ENCODE measurements around the gene SCN4B. TPM values are rescaled to one million over a fixed set of nuclear protein-coding genes. Genes with fewer than 3 reads are reported as not detected.
"Not testable (repeated sequence)": the region's sequence is repeated elsewhere in the genome, so short reads cannot be mapped to it uniquely, and the experiment has no call there.

The SCN4B gene
- polyA plus RNA-seq, 2 donors: 0.75 to 1.1 TPM

DNA sequence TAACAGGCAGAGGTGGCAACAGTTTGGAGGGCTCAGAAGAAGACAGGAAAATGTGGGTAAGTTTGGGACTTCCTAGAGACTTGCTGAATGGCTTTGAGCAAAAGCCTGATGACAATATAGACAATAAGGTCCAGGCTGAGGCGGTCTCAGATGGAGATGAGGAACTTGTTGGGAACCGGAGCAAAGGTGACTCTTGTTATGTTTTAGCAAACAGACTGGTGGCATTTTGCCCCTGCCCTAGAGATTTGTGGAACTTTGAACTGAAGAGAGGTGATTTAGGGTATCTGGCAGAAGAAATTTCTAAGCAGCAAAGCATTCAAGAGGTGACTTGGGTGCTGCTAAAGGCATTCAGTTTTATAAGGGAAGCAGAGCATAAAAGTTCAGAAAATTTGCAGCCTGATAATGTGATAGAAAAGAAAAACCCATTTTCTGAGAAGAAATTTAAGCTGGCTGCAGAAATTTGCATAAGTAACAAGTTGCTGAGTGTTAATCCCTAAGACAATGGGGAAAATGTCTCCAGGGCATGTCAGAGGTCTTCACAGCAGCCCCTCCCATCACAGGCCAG is 38.4 kb upstream of the SCN4B start:
- not testable (repeated sequence) for H3K9me3 ChIP-seq (ENCODE audit: control insufficient read depth in 2 of 2, insufficient read depth in 1 of 2, low read depth in 1 of 2, low read length in 1 of 2); H3K36me3 ChIP-seq (ENCODE audit: control insufficient read depth in 2 of 2, insufficient read depth in 2 of 2, low read length in 1 of 2); H3K27me3 ChIP-seq (ENCODE audit: control insufficient read depth in 1 of 2, insufficient read depth in 2 of 2, low read length in 2 of 2); H3K4me1 ChIP-seq (ENCODE audit: control insufficient read depth in 2 of 2, insufficient read depth in 2 of 2, low read length in 1 of 2); H3K4me3 ChIP-seq (ENCODE audit: low read depth in 1 of 2, low read length in 2 of 2); H3K27ac ChIP-seq (ENCODE audit: low read depth in 2 of 2, low read length in 1 of 2)
- 53 to 90% methylated on average over 2 of the region's 2 CpGs for WGBS, 2 donors

DNA sequence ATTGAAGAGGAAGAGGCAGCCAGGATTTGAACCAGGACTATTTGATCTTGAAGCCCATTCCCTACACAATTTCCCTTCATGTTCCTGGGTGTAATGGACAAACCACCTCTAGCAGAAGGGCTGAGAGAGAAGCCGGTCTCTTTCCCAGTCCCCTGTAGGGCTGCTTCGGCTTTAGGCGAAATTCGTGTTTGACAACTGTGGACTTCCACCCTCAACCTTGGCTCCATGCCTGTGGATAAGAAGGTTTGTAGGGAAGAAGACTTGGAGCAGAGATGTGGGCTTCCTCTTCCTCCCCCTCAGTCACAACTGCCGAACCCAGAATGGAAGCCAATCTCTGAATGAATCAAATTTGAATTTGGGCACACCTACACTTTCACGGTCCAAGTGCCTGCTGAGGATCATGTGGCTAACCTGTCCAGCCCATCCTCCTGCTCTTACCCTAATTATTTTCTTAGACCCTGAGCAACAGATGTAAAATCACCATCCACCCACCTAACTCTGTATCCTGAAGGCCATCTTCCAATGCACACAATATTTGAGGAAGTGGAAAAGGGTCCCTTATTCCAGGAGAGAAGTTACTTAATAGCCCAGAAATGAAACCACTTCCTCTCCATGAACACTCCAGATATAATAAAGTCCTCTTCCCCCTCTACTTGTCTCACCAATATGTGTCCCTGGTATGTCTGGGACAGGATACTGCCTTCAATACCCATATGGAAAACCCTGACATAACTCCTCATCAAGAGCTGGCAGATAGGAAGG is 33.9 kb upstream of the SCN4B start:
- Histone ChIP-seq H3K9me3 (ENCODE audit: control insufficient read depth in 2 of 2, insufficient read depth in 1 of 2, low read depth in 1 of 2, low read length in 1 of 2) (no peaks in the 10 kb centered on the region), H3K4me3 (ENCODE audit: low read depth in 1 of 2, low read length in 2 of 2) (no peak overlapping the region)

DNA sequence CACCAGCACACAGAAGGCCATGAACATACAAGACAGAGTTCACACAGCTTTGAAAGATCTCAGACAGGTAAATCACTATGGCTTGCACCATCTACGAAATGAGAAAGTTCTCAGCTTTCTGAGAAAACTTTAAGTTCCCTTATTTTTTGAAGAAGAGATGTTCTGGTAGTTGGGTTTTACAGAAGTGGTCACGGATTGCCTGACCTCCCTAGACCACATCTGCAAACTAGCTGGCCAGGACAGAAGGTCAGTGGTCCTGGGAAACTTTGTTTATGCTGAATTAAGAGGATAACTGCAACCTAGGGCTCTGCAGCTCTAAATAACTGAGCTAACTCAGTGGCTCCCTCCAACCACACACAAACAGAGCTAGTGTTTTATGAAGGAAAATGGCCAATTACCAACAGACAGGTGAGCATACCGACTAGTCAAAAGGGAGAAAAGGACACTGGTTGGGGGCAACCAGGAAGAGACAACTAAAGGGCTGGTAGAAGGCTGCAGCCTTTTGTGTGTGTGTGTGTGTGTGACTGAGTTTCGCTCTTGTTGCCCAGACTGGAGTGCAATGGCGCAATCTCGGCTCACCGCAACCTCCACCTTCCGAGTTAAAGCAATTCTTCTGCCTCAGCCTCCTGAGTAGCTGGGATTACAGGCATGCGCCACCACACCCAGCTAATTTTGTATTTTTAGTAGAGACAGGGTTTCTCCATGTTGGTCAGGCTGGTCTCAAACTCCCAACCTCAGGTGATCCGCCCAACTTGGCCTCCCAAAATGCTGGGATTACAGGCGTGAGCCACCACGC is 32.4 kb upstream of the SCN4B start:
- H3K4me3 ChIP-seq (ENCODE audit: low read depth in 1 of 2, low read length in 2 of 2): no peak overlapping the region
- H3K27me3 ChIP-seq (ENCODE audit: control insufficient read depth in 1 of 2, insufficient read depth in 2 of 2, low read length in 2 of 2): no peaks in the 10 kb centered on the region
- peaks cover 2 to 4% of the 10 kb centered on the region in 2 donors for H3K4me1 ChIP-seq (ENCODE audit: control insufficient read depth in 2 of 2, insufficient read depth in 2 of 2, low read length in 1 of 2)
- H3K36me3 ChIP-seq (ENCODE audit: control insufficient read depth in 2 of 2, insufficient read depth in 2 of 2, low read length in 1 of 2): no peaks in the 10 kb centered on the region
- WGBS, 2 donors: 90 to 94% methylated on average over 12 of the region's 12 CpGs
- H3K9me3 ChIP-seq (ENCODE audit: control insufficient read depth in 2 of 2, insufficient read depth in 1 of 2, low read depth in 1 of 2, low read length in 1 of 2): no peaks in the 10 kb centered on the region
- no peak overlapping the region for H3K27ac ChIP-seq (ENCODE audit: low read depth in 2 of 2, low read length in 1 of 2)

More for the DNA sequence above, 33.9 kb upstream of the SCN4B start:
- Histone ChIP-seq H3K27me3 (ENCODE audit: control insufficient read depth in 1 of 2, insufficient read depth in 2 of 2, low read length in 2 of 2) (no peaks in the 10 kb centered on the region), H3K36me3 (ENCODE audit: control insufficient read depth in 2 of 2, insufficient read depth in 2 of 2, low read length in 1 of 2) (no peaks in the 10 kb centered on the region), H3K27ac (ENCODE audit: low read depth in 2 of 2, low read length in 1 of 2) (no peak overlapping the region), H3K4me1 (ENCODE audit: control insufficient read depth in 2 of 2, insufficient read depth in 2 of 2, low read length in 1 of 2) (no peaks in the 10 kb centered on the region)
- 38 to 68% methylated on average over 6 of the region's 6 CpGs for WGBS, 2 donors

DNA sequence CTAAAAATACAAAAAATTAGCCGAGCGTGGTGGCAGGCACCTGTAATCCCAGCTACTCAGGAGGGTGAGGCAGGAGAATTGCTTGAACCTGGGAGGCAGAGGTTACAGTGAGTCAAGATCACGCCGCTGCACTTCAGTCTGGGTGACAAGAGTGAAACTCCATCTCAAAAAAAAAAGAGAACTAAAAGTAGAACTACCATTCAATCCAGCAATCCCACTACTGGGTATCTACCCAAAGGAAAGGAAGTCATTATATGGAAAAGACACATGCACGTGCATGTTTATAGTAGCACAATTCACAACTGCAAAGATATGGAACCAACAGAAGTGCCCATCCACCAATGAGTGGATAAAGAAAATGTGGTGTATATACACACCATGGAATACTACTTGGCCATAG is 31.1 kb upstream of the SCN4B start:
- not testable (repeated sequence) for H3K9me3 ChIP-seq (ENCODE audit: control insufficient read depth in 2 of 2, insufficient read depth in 1 of 2, low read depth in 1 of 2, low read length in 1 of 2); H3K4me1 ChIP-seq (ENCODE audit: control insufficient read depth in 2 of 2, insufficient read depth in 2 of 2, low read length in 1 of 2); H3K4me3 ChIP-seq (ENCODE audit: low read depth in 1 of 2, low read length in 2 of 2); H3K27ac ChIP-seq (ENCODE audit: low read depth in 2 of 2, low read length in 1 of 2); H3K27me3 ChIP-seq (ENCODE audit: control insufficient read depth in 1 of 2, insufficient read depth in 2 of 2, low read length in 2 of 2); H3K36me3 ChIP-seq (ENCODE audit: control insufficient read depth in 2 of 2, insufficient read depth in 2 of 2, low read length in 1 of 2)
- 79 to 91% methylated on average over 5 of the region's 5 CpGs for WGBS, 2 donors

DNA sequence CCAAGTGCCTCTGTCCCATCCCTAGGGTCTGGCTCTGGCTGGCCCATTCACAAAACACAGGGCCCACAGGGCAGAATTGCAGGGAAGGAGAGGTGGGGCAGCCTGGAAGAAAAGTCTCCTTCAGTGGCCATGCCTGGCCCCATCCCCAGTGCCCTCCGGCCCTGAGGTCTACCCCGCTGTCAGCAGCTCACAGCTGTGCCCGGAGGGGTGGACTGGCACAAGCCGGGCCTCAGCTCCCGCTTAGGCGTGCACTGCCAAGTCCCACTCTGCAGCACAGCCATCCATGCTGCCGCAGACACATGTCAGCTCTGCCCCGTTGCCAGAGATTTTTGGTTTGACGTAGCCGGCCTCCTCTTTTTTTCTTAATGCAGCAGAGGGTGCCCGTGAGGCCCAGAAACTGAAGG is 27.7 kb upstream of the SCN4B start:
- Histone ChIP-seq H3K27ac (ENCODE audit: low read depth in 2 of 2, low read length in 1 of 2) (peak overlapping the region in 1 of 2 donors; percentile 27), H3K4me3 (ENCODE audit: low read depth in 1 of 2, low read length in 2 of 2) (no peak overlapping the region), H3K9me3 (ENCODE audit: control insufficient read depth in 2 of 2, insufficient read depth in 1 of 2, low read depth in 1 of 2, low read length in 1 of 2) (no peaks in the 10 kb centered on the region), H3K27me3 (ENCODE audit: control insufficient read depth in 1 of 2, insufficient read depth in 2 of 2, low read length in 2 of 2) (no peaks in the 10 kb centered on the region), H3K4me1 (ENCODE audit: control insufficient read depth in 2 of 2, insufficient read depth in 2 of 2, low read length in 1 of 2) (peaks cover 4 to 6% of the 10 kb centered on the region in 2 donors), H3K36me3 (ENCODE audit: control insufficient read depth in 2 of 2, insufficient read depth in 2 of 2, low read length in 1 of 2) (no peaks in the 10 kb centered on the region)
- WGBS, 2 donors: 11 to 30% methylated on average over 11 of the region's 11 CpGs

DNA sequence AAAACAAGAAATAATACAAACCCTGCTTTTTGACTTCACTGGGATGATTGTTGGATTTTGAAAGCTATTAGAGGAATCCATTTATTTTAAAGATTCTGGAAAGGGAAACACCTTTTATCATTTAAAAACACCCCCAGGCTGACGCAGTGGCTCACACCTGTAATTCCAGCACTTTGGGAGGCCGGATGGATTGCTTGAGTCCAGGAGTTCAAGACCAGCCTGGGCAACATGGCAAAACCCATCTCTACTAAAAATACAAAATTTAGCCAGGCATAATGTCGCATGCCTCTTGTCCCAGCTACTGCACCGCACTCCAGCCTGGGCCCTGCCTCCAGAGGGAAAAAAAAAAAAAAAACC is 24.1 kb upstream of the SCN4B start:
- Histone ChIP-seq H3K4me3 (ENCODE audit: low read depth in 1 of 2, low read length in 2 of 2) (no peak overlapping the region), H3K27ac (ENCODE audit: low read depth in 2 of 2, low read length in 1 of 2) (no peak overlapping the region), H3K27me3 (ENCODE audit: control insufficient read depth in 1 of 2, insufficient read depth in 2 of 2, low read length in 2 of 2) (no peaks in the 10 kb centered on the region), H3K4me1 (ENCODE audit: control insufficient read depth in 2 of 2, insufficient read depth in 2 of 2, low read length in 1 of 2) (peaks cover 7 to 10% of the 10 kb centered on the region in 2 donors), H3K36me3 (ENCODE audit: control insufficient read depth in 2 of 2, insufficient read depth in 2 of 2, low read length in 1 of 2) (no peaks in the 10 kb centered on the region), H3K9me3 (ENCODE audit: control insufficient read depth in 2 of 2, insufficient read depth in 1 of 2, low read depth in 1 of 2, low read length in 1 of 2) (no peaks in the 10 kb centered on the region)
- 70 to 76% methylated on average over 4 of the region's 4 CpGs for WGBS, 2 donors

DNA sequence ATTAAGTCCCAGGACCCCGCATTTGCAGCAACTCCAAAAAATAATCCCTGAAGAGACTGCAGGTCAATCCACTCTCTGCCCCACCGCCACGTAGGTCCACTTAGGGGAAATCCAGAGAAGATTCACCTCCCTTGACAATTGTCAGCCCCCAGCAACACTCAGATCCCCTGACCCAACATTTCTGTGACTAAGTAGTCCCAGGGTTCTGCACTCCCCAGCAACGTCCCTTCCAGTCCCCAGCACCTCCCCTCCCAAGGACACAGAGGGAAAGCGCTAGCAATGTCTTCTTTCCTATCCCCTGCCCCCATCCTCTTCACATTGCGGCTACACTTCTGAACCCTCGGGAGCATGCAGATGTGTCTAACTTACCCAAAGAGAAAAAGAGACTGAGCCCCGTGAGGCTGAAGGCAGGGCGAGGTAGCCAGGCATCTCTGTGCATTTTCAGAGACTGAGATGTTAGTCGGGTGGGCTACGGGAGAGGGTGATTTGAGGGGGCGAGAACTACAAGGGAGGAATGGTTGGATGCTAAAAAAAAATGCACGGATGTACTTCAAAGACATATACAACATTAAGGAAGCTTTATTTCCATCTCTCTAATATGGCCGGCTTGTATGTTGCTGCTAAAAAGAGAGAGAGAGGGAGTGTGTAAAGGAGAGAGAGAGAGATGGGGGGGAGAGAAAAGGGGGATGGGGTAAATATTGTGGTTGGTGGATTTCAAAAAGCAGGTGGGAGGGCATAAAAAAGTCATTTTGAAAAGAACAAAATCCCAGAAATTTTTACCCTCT is 23.6 kb upstream of the SCN4B start, which contains the start of gene SCN2B:
TSS of gene SCN2B (minus strand) at position 647 of the 785 bp plus-strand sequence. CDS start at position 439, 208 bp downstream.
- Histone ChIP-seq H3K9me3 (ENCODE audit: control insufficient read depth in 2 of 2, insufficient read depth in 1 of 2, low read depth in 1 of 2, low read length in 1 of 2) (no peaks in the 10 kb centered on the region), H3K36me3 (ENCODE audit: control insufficient read depth in 2 of 2, insufficient read depth in 2 of 2, low read length in 1 of 2) (no peaks in the 10 kb centered on the region), H3K27ac (ENCODE audit: low read depth in 2 of 2, low read length in 1 of 2) (peak within 1 kb of the TSS in 1 of 2 donors; percentile 27), H3K27me3 (ENCODE audit: control insufficient read depth in 1 of 2, insufficient read depth in 2 of 2, low read length in 2 of 2) (no peaks in the 10 kb centered on the region), H3K4me1 (ENCODE audit: control insufficient read depth in 2 of 2, insufficient read depth in 2 of 2, low read length in 1 of 2) (peaks cover 7 to 10% of the 10 kb centered on the region in 2 donors), H3K4me3 (ENCODE audit: low read depth in 1 of 2, low read length in 2 of 2) (peak within 1 kb of the TSS in 1 of 2 donors; percentile 24)
- 18 to 34% methylated on average over 14 of the region's 14 CpGs for whole genome bisulfite sequencing, 2 donors

DNA sequence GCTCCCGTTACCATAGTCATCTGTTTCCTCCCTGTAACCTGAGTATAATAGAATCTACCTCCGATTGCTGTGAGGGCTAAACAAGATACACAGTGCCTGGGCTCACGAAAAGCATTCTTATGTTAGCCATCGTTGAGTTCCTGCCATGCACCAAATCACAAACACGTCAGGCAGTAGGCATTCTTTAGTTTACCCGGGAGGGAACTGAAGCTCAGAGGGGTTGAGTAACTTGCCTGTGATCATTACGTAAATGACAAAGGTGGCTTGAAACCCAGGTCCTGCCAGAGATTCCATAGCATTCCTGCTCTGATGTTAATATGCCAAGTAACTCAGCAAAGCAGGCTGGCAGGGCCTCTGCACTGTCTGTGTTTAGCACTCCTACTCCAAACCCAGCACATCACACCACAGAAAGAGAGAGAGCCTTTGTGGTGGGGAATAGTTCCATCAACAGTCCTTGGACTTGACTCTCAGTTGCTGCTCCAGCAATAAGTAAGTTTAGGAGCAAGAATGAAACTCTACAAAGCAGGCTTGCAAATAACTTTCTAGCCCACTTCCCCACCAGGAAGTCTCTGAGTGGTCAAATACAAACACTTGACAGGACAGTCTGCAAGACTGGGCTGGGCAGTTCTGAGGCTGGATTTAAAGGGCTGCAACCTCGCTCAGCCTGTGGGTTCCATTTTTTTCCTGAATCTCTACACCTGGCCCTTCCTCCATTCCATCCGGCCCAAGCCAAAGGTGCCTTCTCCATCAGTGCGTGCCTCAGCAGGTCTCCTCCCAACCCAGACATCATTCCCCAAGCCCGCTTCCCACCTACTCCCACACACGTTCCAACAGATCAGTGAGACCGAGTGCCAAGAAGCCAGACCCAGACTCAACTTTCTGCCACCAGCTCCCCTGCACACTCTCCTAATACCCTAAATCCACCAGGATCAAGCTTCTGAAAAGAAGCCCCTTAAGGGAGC is 22.7 kb upstream of the SCN4B start:
- Histone ChIP-seq H3K36me3 (ENCODE audit: control insufficient read depth in 2 of 2, insufficient read depth in 2 of 2, low read length in 1 of 2) (no peaks in the 10 kb centered on the region), H3K27ac (ENCODE audit: low read depth in 2 of 2, low read length in 1 of 2) (peak overlapping the region in 1 of 2 donors; percentile 27), H3K9me3 (ENCODE audit: control insufficient read depth in 2 of 2, insufficient read depth in 1 of 2, low read depth in 1 of 2, low read length in 1 of 2) (no peaks in the 10 kb centered on the region), H3K4me1 (ENCODE audit: control insufficient read depth in 2 of 2, insufficient read depth in 2 of 2, low read length in 1 of 2) (peaks cover 8 to 9% of the 10 kb centered on the region in 2 donors), H3K27me3 (ENCODE audit: control insufficient read depth in 1 of 2, insufficient read depth in 2 of 2, low read length in 2 of 2) (no peaks in the 10 kb centered on the region), H3K4me3 (ENCODE audit: low read depth in 1 of 2, low read length in 2 of 2) (no peak overlapping the region)
- 36 to 55% methylated on average over 13 of the region's 13 CpGs for WGBS, 2 donors
